Measurements from ENCODE around the gene SRP68.
"Not testable (repeated sequence)": the region's sequence is repeated elsewhere in the genome, so short reads cannot be mapped to it uniquely, and the experiment has no call there.

SRP68 gene

GRCh38 chr17:76080768-76081287 lies 8.5 kb upstream of the SRP68 start:
- H3K27ac ChIP-seq (ENCODE audit: low read depth, low read length) = no peak overlapping the region
- H3K36me3 ChIP-seq (ENCODE audit: control insufficient read depth, insufficient read depth, low read length) = peaks cover 39% of the 10 kb centered on the region
- no peaks in the 10 kb centered on the region for H3K9me3 ChIP-seq (ENCODE audit: control insufficient read depth, insufficient read depth, low read depth, low read length)
- no peak overlapping the region for H3K9ac ChIP-seq (ENCODE audit: low read length)
- peaks cover 36% of the 10 kb centered on the region for H3K4me1 ChIP-seq (ENCODE audit: control insufficient read depth, insufficient read depth, low read length)
- H3K4me3 ChIP-seq (ENCODE audit: low read depth, low read length) = peak overlapping the region; percentile 48; the same call in 1 of the 2 replicates
- peaks cover 44% of the 10 kb centered on the region for H3K27me3 ChIP-seq (ENCODE audit: control insufficient read depth, insufficient read depth, low read length)

- Histone ChIP-seq H3K4me3 (ENCODE audit: low read depth, low read length) (peak overlapping the region; percentile 48), H3K9ac (ENCODE audit: low read length) (peak overlapping the region; percentile 0), H3K27ac (ENCODE audit: low read depth, low read length) (no peak overlapping the region), H3K4me1 (ENCODE audit: control insufficient read depth, insufficient read depth, low read length) (peaks cover 42% of the 10 kb centered on the region), H3K9me3 (ENCODE audit: control insufficient read depth, insufficient read depth, low read depth, low read length) (no peaks in the 10 kb centered on the region), H3K27me3 (ENCODE audit: control insufficient read depth, insufficient read depth, low read length) (peaks cover 51% of the 10 kb centered on the region), H3K36me3 (ENCODE audit: control insufficient read depth, insufficient read depth, low read length) (peaks cover 32% of the 10 kb centered on the region)
Measured at GRCh38 chr17:76079956-76080767, 7.8 kb upstream of the SRP68 start.

- H3K27me3 ChIP-seq (ENCODE audit: control insufficient read depth, insufficient read depth, low read length) = peaks cover 57% of the 10 kb centered on the region
- H3K27ac ChIP-seq (ENCODE audit: low read depth, low read length) = no peak overlapping the region
- H3K4me3 ChIP-seq (ENCODE audit: low read depth, low read length) = peak overlapping the region; percentile 48
- H3K36me3 ChIP-seq (ENCODE audit: control insufficient read depth, insufficient read depth, low read length) = peaks cover 26% of the 10 kb centered on the region
- H3K4me1 ChIP-seq (ENCODE audit: control insufficient read depth, insufficient read depth, low read length) = peaks cover 47% of the 10 kb centered on the region
- H3K9ac ChIP-seq (ENCODE audit: low read length) = peak overlapping the region; percentile 0
- no peaks in the 10 kb centered on the region for H3K9me3 ChIP-seq (ENCODE audit: control insufficient read depth, insufficient read depth, low read depth, low read length)
Measured at GRCh38 chr17:76079535-76079955, 7.2 kb upstream of the SRP68 start.

GRCh38 chr17:76078860-76079534 lies 6.7 kb upstream of the SRP68 start, which contains the start of gene ZACN:
ZACN (plus strand) TSS chr17:76079182; CDS start chr17:76079265, 83 bp downstream.
- Histone ChIP-seq H3K9me3 (ENCODE audit: control insufficient read depth, insufficient read depth, low read depth, low read length) (no peaks in the 10 kb centered on the region), H3K9ac (ENCODE audit: low read length) (peak within 1 kb of the TSS; percentile 0), H3K27me3 (ENCODE audit: control insufficient read depth, insufficient read depth, low read length) (peaks cover 62% of the 10 kb centered on the region), H3K27ac (ENCODE audit: low read depth, low read length) (no peak within 1 kb of the TSS), H3K4me3 (ENCODE audit: low read depth, low read length) (peak within 1 kb of the TSS; percentile 48), H3K4me1 (ENCODE audit: control insufficient read depth, insufficient read depth, low read length) (peaks cover 47% of the 10 kb centered on the region), H3K36me3 (ENCODE audit: control insufficient read depth, insufficient read depth, low read length) (peaks cover 21% of the 10 kb centered on the region)

- Histone ChIP-seq H3K27me3 (ENCODE audit: control insufficient read depth, insufficient read depth, low read length) (peaks cover 69% of the 10 kb centered on the region), H3K4me1 (ENCODE audit: control insufficient read depth, insufficient read depth, low read length) (peaks cover 47% of the 10 kb centered on the region), H3K36me3 (ENCODE audit: control insufficient read depth, insufficient read depth, low read length) (peaks cover 15% of the 10 kb centered on the region)
- not testable (repeated sequence) for H3K27ac ChIP-seq (ENCODE audit: low read depth, low read length); H3K9me3 ChIP-seq (ENCODE audit: control insufficient read depth, insufficient read depth, low read depth, low read length); H3K4me3 ChIP-seq (ENCODE audit: low read depth, low read length); H3K9ac ChIP-seq (ENCODE audit: low read length)
Measured at GRCh38 chr17:76078370-76078769, 6.1 kb upstream of the SRP68 start.

- Histone ChIP-seq H3K9ac (ENCODE audit: low read length) (no peak overlapping the region), H3K36me3 (ENCODE audit: control insufficient read depth, insufficient read depth, low read length) (peaks cover 8% of the 10 kb centered on the region; the same call in 1 of the 2 replicates), H3K9me3 (ENCODE audit: control insufficient read depth, insufficient read depth, low read depth, low read length) (no peaks in the 10 kb centered on the region), H3K27ac (ENCODE audit: low read depth, low read length) (no peak overlapping the region), H3K4me1 (ENCODE audit: control insufficient read depth, insufficient read depth, low read length) (peaks cover 51% of the 10 kb centered on the region), H3K4me3 (ENCODE audit: low read depth, low read length) (peak overlapping the region; percentile 66; the same call in 1 of the 2 replicates), H3K27me3 (ENCODE audit: control insufficient read depth, insufficient read depth, low read length) (peaks cover 73% of the 10 kb centered on the region)
Measured at GRCh38 chr17:76077584-76078110, 5.3 kb upstream of the SRP68 start.

- Histone ChIP-seq H3K36me3 (ENCODE audit: control insufficient read depth, insufficient read depth, low read length) (0 out of 2 replicates have a peak, but pooled peaks cover 1% of the 10 kb centered on the region), H3K4me3 (ENCODE audit: low read depth, low read length) (peak overlapping the region; percentile 66), H3K9me3 (ENCODE audit: control insufficient read depth, insufficient read depth, low read depth, low read length) (no peaks in the 10 kb centered on the region), H3K27ac (ENCODE audit: low read depth, low read length) (no peak overlapping the region), H3K9ac (ENCODE audit: low read length) (no peak overlapping the region), H3K27me3 (ENCODE audit: control insufficient read depth, insufficient read depth, low read length) (peaks cover 73% of the 10 kb centered on the region), H3K4me1 (ENCODE audit: control insufficient read depth, insufficient read depth, low read length) (peaks cover 51% of the 10 kb centered on the region)
Measured at GRCh38 chr17:76076765-76077583, 4.7 kb upstream of the SRP68 start.

- Histone ChIP-seq H3K4me3 (ENCODE audit: low read depth, low read length) (peak overlapping the region; percentile 66), H3K9ac (ENCODE audit: low read length) (no peak overlapping the region)
Measured at GRCh38 chr17:76076146-76076764, 3.9 kb upstream of the SRP68 start.

GRCh38 chr17:76075364-76076145 lies 3.2 kb upstream of the SRP68 start:
- no peak overlapping the region for H3K27ac ChIP-seq (ENCODE audit: low read depth, low read length)
- no peaks in the 10 kb centered on the region for H3K36me3 ChIP-seq (ENCODE audit: control insufficient read depth, insufficient read depth, low read length)
- peaks cover 73% of the 10 kb centered on the region for H3K27me3 ChIP-seq (ENCODE audit: control insufficient read depth, insufficient read depth, low read length)
- H3K4me1 ChIP-seq (ENCODE audit: control insufficient read depth, insufficient read depth, low read length) = peaks cover 52% of the 10 kb centered on the region
- peak overlapping the region; percentile 66 for H3K4me3 ChIP-seq (ENCODE audit: low read depth, low read length)
- no peak overlapping the region for H3K9ac ChIP-seq (ENCODE audit: low read length)
- H3K9me3 ChIP-seq (ENCODE audit: control insufficient read depth, insufficient read depth, low read depth, low read length) = no peaks in the 10 kb centered on the region

More at GRCh38 chr17:76076146-76076764, 3.9 kb upstream of the SRP68 start:
- Histone ChIP-seq H3K27ac (ENCODE audit: low read depth, low read length) (no peak overlapping the region), H3K4me1 (ENCODE audit: control insufficient read depth, insufficient read depth, low read length) (peaks cover 51% of the 10 kb centered on the region), H3K36me3 (ENCODE audit: control insufficient read depth, insufficient read depth, low read length) (no peaks in the 10 kb centered on the region), H3K9me3 (ENCODE audit: control insufficient read depth, insufficient read depth, low read depth, low read length) (no peaks in the 10 kb centered on the region), H3K27me3 (ENCODE audit: control insufficient read depth, insufficient read depth, low read length) (peaks cover 73% of the 10 kb centered on the region)

All from HUES6 (cell line).